SK-N-SH (cell line): ENCODE measurements around the gene PIGK. TPM values are rescaled to one million over a fixed set of nuclear protein-coding genes. Genes with fewer than 3 reads are reported as not detected.

Source experiments
- CTCF ChIA-PET: fragments of 300-600, 350-600 bp; formaldehyde crosslinking; extraction: SDS; loops from one replicate; lab custom pipeline; 2021; lab: Yijun Ruan, JAX
- POLR2A ChIA-PET: fragments of 350-600 bp; sonication (Branson Sonifier 250); formaldehyde crosslinking; extraction: SDS; loops from one replicate; lab custom pipeline; 2020; ENCODE audit warnings: antibody characterized with exemption, inconsistent platforms; lab: Yijun Ruan, JAX
- DNase-seq: peaks from one replicate; pipeline ENCODE4 v3.0.0; 2012
- H2AFZ ChIP-seq: fragments of 200-600 bp; sonication (generic); 2 replicates; pipeline ENCODE4 v1.8.1; 2016; ENCODE audit warnings: antibody characterized with exemption, mild to moderate bottlenecking, low read depth
- H3F3A ChIP-seq: fragments of 200-600 bp; sonication (generic); replicated peaks from 2 replicates; pipeline ENCODE3; 2016; ENCODE audit warnings: antibody characterized with exemption, mild to moderate bottlenecking; ENCODE audit not compliant: insufficient read depth
- H3K27ac ChIP-seq, 2 experiments: fragments of 200-500 bp in 1 of 2; fragments of 200-600 bp in 1 of 2; sonication (Bioruptor generic) in 1 of 2; sonication (generic), shearing (Covaris generic) in 1 of 2; 2 replicates each; pipeline versions ENCODE4 v1.5.1 to v1.6.1; 2014 to 2016; ENCODE audit warnings: low read depth in 2 of 2, inconsistent platforms in 1 of 2, low read length in 1 of 2, mild to moderate bottlenecking in 1 of 2, mixed read lengths in 1 of 2
- H3K27me3 ChIP-seq: fragments of 200-600 bp; sonication (generic), shearing (Covaris generic); 2 replicates; pipeline ENCODE4 v1.6.1; 2016; ENCODE audit warnings: mixed run types; ENCODE audit not compliant: insufficient read depth
- H3K36me3 ChIP-seq, 2 experiments: fragments of 200-500 bp in 1 of 2; fragments of 200-600 bp in 1 of 2; sonication (Bioruptor generic) in 1 of 2; sonication (generic) in 1 of 2; replicated peaks in 1 of 2; 2 replicates each; pipeline versions ENCODE3 to v1.5.1; 2014 to 2016; ENCODE audit warnings: low read length in 1 of 2, mild to moderate bottlenecking in 1 of 2; ENCODE audit not compliant: insufficient read depth in 2 of 2, control insufficient read depth in 1 of 2
- H3K4me1 ChIP-seq, 2 experiments: fragments of 200-500 bp in 1 of 2; fragments of 200-600 bp in 1 of 2; sonication (Bioruptor generic) in 1 of 2; sonication (generic), shearing (Covaris generic) in 1 of 2; 2 replicates each; pipeline versions ENCODE4 v1.5.1 to v1.6.1; 2014 to 2016; ENCODE audit warnings: low read depth in 1 of 2, low read length in 1 of 2, mixed run types in 1 of 2; ENCODE audit not compliant: insufficient read depth in 2 of 2, control insufficient read depth in 1 of 2
- H3K4me2 ChIP-seq: fragments of 200-600 bp; sonication (generic), shearing (Covaris generic); 2 replicates; pipeline ENCODE4 v1.6.1; 2017; ENCODE audit warnings: mixed run types
- H3K4me3 ChIP-seq, 2 experiments: fragments of 200-500 bp in 1 of 2; fragments of 200-600 bp in 1 of 2; sonication (Bioruptor generic) in 1 of 2; sonication (generic), shearing (Covaris generic) in 1 of 2; 2 replicates each; pipeline versions ENCODE4 v1.5.1 to v1.8.1; 2014 to 2016; ENCODE audit warnings: low read depth in 2 of 2, inconsistent platforms in 1 of 2, low read length in 1 of 2, mild to moderate bottlenecking in 1 of 2, mixed read lengths in 1 of 2, moderate library complexity in 1 of 2
- H3K79me2 ChIP-seq: fragments of 200-600 bp; sonication (generic); 2 replicates; pipeline ENCODE4 v1.8.1; 2017; ENCODE audit warnings: mild to moderate bottlenecking; ENCODE audit not compliant: insufficient read depth
- H3K9ac ChIP-seq: fragments of 200-600 bp; sonication (generic); 2 replicates; pipeline ENCODE4 v1.6.1; 2017; ENCODE audit warnings: mixed run types
- H3K9me2 ChIP-seq: fragments of 200-600 bp; sonication (generic); 2 replicates; pipeline ENCODE4 v1.6.1; 2017; ENCODE audit warnings: mixed run types
- H3K9me3 ChIP-seq: fragments of 200-600 bp; sonication (generic); 2 replicates; pipeline ENCODE4 v1.6.1; 2017; ENCODE audit warnings: mixed run types, mild to moderate bottlenecking, moderate library complexity
- H4K20me1 ChIP-seq: fragments of 200-600 bp; sonication (generic); 2 replicates; pipeline ENCODE4 v1.6.1; 2017; ENCODE audit warnings: mild to moderate bottlenecking, mixed run types; ENCODE audit not compliant: insufficient read depth
- CTCF ChIP-seq: fragments of 200-600 bp; sonication (generic); IDR thresholded peaks from 2 replicates; pipeline ENCODE4 v1.6.1; 2017; ENCODE audit warnings: antibody characterized with exemption, mild to moderate bottlenecking, moderate library complexity
- EZH2phosphoT487 ChIP-seq: fragments of 200-600 bp; sonication (generic); IDR thresholded peaks from 2 replicates; pipeline ENCODE4 v1.6.1; 2017; ENCODE audit warnings: low read depth, mixed run types, mild to moderate bottlenecking, antibody characterized with exemption, moderate library complexity, borderline replicate concordance
- FOXJ3 ChIP-seq: sonication (generic); formaldehyde crosslinking; IDR thresholded peaks from 2 replicates; pipeline ENCODE4 v1.5.1; 2020; ENCODE audit warnings: mild to moderate bottlenecking, missing genetic modification reagents
- MEF2A ChIP-seq: IDR thresholded peaks from 2 replicates; pipeline ENCODE4 v1.4.0; 2012; ENCODE audit warnings: low read depth, borderline replicate concordance
- RAD21 ChIP-seq: IDR thresholded peaks from 2 replicates; pipeline ENCODE4 v1.6.1; 2012; ENCODE audit warnings: mild to moderate bottlenecking, low read length
- RCOR1 ChIP-seq: fragments of 150-350 bp; IDR thresholded peaks from 2 replicates; pipeline ENCODE4 v1.6.1; 2017; ENCODE audit warnings: antibody characterized with exemption, low read length
- SIN3A ChIP-seq: IDR thresholded peaks from 2 replicates; pipeline ENCODE4 v1.6.1; 2012; ENCODE audit warnings: low read depth, mild to moderate bottlenecking, low read length, moderate library complexity, borderline replicate concordance
- SMC3 ChIP-seq: IDR thresholded peaks from 2 replicates; pipeline ENCODE4 v1.6.1; 2012; ENCODE audit warnings: low read depth, low read length, improper control_type of control experiment
- WGBS: methylation state at CpG from one replicate; pipeline ENCODE4 v1.1.6; 2017; ENCODE audit warnings: low lambda C conversion rate; 5-methylcytosine and 5-hydroxymethylcytosine counted together
- polyA plus RNA-seq, 3 experiments: library from polyadenylated mRNA; depleted of rRNA; stranded (reverse); fragments of >200 nt; gene quantifications; 2 replicates each; pipeline ENCODE4 v1.2.3, GENCODE V29; 2012
- TF ChIP-seq, protein P1 (sequence below): IDR thresholded peaks from 2 replicates; pipeline ENCODE4 v1.6.1; 2012; ENCODE audit warnings: mild to moderate bottlenecking, low read depth, low read length, moderate library complexity
- TF ChIP-seq, protein P2 (sequence below): IDR thresholded peaks from 2 replicates; pipeline ENCODE4 v1.4.0; 2012; ENCODE audit warnings: low read depth, borderline replicate concordance

The PIGK gene
- polyA plus RNA-seq, 1 of the 3 experiments (the other 2 are of a cell fraction): 11.5 TPM

DNA sequence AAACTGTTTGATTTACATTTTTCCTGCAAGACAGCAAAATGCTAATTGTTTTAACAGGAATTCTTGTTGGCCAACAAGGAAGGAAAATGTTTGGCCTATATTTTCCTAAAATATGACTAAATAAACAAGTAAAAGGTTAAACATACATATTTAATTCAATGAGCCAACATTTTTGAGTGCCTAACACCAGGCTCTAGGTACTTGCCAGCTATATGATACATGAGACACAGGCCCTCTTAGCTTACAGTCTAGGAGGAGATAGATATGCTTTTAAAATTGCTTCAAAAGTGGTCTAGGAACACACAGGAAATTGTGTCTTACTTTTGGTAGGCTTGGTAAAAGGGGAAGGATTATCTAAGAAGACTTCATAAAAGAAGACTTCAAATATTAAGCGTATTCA lies 50.9 kb downstream of the PIGK start:
- Histone ChIP-seq H3K4me2 (no peak overlapping the region), H4K20me1 (no peaks in the 10 kb centered on the region), H3K36me3 (peaks cover 3 to 15% of the 10 kb centered on the region in 2 experiments), H3K4me1 (no peaks in the 10 kb centered on the region; a peak in 1 of 4 replicates), H3K4me3 (no peak overlapping the region), H3K27me3 (no peaks in the 10 kb centered on the region), H2AFZ (no peak overlapping the region), H3K9me2 (no peaks in the 10 kb centered on the region), H3F3A (peaks cover 20% of the 10 kb centered on the region), H3K9me3 (peaks cover 4% of the 10 kb centered on the region; the same call in 1 of the 2 replicates), H3K79me2 (no peaks in the 10 kb centered on the region), H3K9ac (no peak overlapping the region), H3K27ac (no peak overlapping the region)
- WGBS: 95% methylated on average over 1 of the region's 1 CpG
- ChIA-PET CTCF (no interaction called here), POLR2A (no interaction called here)
- DNase-seq: no peak
- TF ChIP-seq SIN3A (no peak), SMC3 (no peak), EZH2phosphoT487 (no peak), CTCF (no peak), FOXJ3 (CRISPR knock-in tag) (no peak), MEF2A (no peak), RAD21 (no peak), RCOR1 (no peak)
- TF ChIP-seq, protein P1, sequence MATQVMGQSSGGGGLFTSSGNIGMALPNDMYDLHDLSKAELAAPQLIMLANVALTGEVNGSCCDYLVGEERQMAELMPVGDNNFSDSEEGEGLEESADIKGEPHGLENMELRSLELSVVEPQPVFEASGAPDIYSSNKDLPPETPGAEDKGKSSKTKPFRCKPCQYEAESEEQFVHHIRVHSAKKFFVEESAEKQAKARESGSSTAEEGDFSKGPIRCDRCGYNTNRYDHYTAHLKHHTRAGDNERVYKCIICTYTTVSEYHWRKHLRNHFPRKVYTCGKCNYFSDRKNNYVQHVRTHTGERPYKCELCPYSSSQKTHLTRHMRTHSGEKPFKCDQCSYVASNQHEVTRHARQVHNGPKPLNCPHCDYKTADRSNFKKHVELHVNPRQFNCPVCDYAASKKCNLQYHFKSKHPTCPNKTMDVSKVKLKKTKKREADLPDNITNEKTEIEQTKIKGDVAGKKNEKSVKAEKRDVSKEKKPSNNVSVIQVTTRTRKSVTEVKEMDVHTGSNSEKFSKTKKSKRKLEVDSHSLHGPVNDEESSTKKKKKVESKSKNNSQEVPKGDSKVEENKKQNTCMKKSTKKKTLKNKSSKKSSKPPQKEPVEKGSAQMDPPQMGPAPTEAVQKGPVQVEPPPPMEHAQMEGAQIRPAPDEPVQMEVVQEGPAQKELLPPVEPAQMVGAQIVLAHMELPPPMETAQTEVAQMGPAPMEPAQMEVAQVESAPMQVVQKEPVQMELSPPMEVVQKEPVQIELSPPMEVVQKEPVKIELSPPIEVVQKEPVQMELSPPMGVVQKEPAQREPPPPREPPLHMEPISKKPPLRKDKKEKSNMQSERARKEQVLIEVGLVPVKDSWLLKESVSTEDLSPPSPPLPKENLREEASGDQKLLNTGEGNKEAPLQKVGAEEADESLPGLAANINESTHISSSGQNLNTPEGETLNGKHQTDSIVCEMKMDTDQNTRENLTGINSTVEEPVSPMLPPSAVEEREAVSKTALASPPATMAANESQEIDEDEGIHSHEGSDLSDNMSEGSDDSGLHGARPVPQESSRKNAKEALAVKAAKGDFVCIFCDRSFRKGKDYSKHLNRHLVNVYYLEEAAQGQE: no peak
- TF ChIP-seq, protein P2, sequence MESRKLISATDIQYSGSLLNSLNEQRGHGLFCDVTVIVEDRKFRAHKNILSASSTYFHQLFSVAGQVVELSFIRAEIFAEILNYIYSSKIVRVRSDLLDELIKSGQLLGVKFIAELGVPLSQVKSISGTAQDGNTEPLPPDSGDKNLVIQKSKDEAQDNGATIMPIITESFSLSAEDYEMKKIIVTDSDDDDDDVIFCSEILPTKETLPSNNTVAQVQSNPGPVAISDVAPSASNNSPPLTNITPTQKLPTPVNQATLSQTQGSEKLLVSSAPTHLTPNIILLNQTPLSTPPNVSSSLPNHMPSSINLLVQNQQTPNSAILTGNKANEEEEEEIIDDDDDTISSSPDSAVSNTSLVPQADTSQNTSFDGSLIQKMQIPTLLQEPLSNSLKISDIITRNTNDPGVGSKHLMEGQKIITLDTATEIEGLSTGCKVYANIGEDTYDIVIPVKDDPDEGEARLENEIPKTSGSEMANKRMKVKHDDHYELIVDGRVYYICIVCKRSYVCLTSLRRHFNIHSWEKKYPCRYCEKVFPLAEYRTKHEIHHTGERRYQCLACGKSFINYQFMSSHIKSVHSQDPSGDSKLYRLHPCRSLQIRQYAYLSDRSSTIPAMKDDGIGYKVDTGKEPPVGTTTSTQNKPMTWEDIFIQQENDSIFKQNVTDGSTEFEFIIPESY: no peak
